Osteoblast (primary cell): Measurements from ENCODE around the gene C4orf36. TPM values are rescaled to one million over a fixed set of nuclear protein-coding genes. Genes with fewer than 3 reads are reported as not detected.

Source experiments
- DNase-seq: peaks from one replicate; pipeline ENCODE4 v3.0.0; 2011; ENCODE audit warnings: low spot score, mixed read lengths; ENCODE audit not compliant: insufficient read length; ENCODE audit errors: missing footprints
- H2AFZ ChIP-seq: 2 replicates; pipeline ENCODE4 v1.6.0; 2011; ENCODE audit warnings: mild to moderate bottlenecking, low read length
- H3K27ac ChIP-seq: 2 replicates; pipeline ENCODE4 v1.5.1; 2011; ENCODE audit warnings: mild to moderate bottlenecking, low read depth, low read length, moderate library complexity
- H3K27me3 ChIP-seq: 2 replicates; pipeline ENCODE4 v1.6.0; 2012; ENCODE audit warnings: mild to moderate bottlenecking, control low read depth, inconsistent platforms, low read length, moderate library complexity; ENCODE audit not compliant: insufficient read depth
- H3K36me3 ChIP-seq: 2 replicates; pipeline ENCODE4 v1.5.1; 2011; ENCODE audit warnings: mild to moderate bottlenecking, low read length, control low read depth, moderate library complexity; ENCODE audit not compliant: insufficient read depth
- H3K4me1 ChIP-seq: 2 replicates; pipeline ENCODE4 v1.5.1; 2011; ENCODE audit warnings: mild to moderate bottlenecking, low read length, control low read depth, moderate library complexity; ENCODE audit not compliant: insufficient read depth
- H3K4me2 ChIP-seq: 2 replicates; pipeline ENCODE4 v1.6.0; 2011; ENCODE audit warnings: mild to moderate bottlenecking, low read length; ENCODE audit not compliant: insufficient read depth
- H3K4me3 ChIP-seq: fragments of 200-600 bp; sonication (generic); 3 replicates; pipeline ENCODE4 v1.5.1; 2012; ENCODE audit warnings: mild to moderate bottlenecking, low read length, inconsistent platforms; ENCODE audit not compliant: insufficient read depth
- H3K79me2 ChIP-seq: 2 replicates; pipeline ENCODE4 v1.6.0; 2012; ENCODE audit warnings: mild to moderate bottlenecking, low read length, control low read depth, inconsistent platforms; ENCODE audit not compliant: insufficient read depth
- H3K9me3 ChIP-seq: 2 replicates; pipeline ENCODE4 v1.5.1; 2011; ENCODE audit warnings: low read depth, low read length, control low read depth
- H4K20me1 ChIP-seq: 2 replicates; pipeline ENCODE4 v1.6.0; 2012; ENCODE audit warnings: mild to moderate bottlenecking, low read length, control low read depth; ENCODE audit not compliant: insufficient read depth
- total RNA-seq: library from RNA; depleted of rRNA; stranded (reverse); fragments of >200 nt; gene quantifications from 2 replicates; pipeline ENCODE4 v1.2.3, GENCODE V29; 2012
- TF ChIP-seq, protein P1 (sequence below): IDR thresholded peaks from 2 replicates; pipeline ENCODE4 v1.5.1; 2011; ENCODE audit warnings: mild to moderate bottlenecking, low read depth, low read length, moderate library complexity; ENCODE audit errors: extremely low read depth

Gene C4orf36
- total RNA-seq, 1 donor = 0.72 TPM

DNA sequence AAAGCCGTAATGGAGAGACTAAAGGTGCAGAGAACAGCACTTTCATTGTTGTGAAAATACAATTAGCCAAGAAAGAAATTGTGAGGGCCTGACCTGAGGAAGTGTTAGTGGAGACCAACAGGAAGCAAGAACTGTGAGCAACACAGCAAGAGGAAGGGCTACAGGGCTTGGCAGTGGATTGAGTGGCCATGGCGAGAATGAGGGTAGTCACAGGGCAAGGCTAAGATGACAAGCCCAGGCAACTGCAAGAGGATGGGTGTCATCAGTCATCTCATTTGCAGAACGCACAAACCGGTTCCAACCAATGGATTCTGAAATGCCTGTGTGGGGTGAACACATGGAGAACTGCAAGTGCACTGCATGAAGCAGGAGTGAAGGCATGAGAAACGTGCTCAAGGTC, 46.6 kb downstream of the C4orf36 start:
- H3K27ac ChIP-seq = no peak overlapping the region
- TF ChIP-seq, protein P1, sequence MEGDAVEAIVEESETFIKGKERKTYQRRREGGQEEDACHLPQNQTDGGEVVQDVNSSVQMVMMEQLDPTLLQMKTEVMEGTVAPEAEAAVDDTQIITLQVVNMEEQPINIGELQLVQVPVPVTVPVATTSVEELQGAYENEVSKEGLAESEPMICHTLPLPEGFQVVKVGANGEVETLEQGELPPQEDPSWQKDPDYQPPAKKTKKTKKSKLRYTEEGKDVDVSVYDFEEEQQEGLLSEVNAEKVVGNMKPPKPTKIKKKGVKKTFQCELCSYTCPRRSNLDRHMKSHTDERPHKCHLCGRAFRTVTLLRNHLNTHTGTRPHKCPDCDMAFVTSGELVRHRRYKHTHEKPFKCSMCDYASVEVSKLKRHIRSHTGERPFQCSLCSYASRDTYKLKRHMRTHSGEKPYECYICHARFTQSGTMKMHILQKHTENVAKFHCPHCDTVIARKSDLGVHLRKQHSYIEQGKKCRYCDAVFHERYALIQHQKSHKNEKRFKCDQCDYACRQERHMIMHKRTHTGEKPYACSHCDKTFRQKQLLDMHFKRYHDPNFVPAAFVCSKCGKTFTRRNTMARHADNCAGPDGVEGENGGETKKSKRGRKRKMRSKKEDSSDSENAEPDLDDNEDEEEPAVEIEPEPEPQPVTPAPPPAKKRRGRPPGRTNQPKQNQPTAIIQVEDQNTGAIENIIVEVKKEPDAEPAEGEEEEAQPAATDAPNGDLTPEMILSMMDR = no peak
- no peaks in the 10 kb centered on the region for H3K9me3 ChIP-seq
- H3K79me2 ChIP-seq = no peaks in the 10 kb centered on the region
- H2AFZ ChIP-seq = no peak overlapping the region
- H3K27me3 ChIP-seq = no peaks in the 10 kb centered on the region
- H4K20me1 ChIP-seq = no peaks in the 10 kb centered on the region
- peaks cover 18% of the 10 kb centered on the region for H3K4me1 ChIP-seq
- no peak overlapping the region for H3K4me3 ChIP-seq
- DNase-seq = no peak
- H3K4me2 ChIP-seq = no peak overlapping the region
- no peaks in the 10 kb centered on the region for H3K36me3 ChIP-seq

DNA sequence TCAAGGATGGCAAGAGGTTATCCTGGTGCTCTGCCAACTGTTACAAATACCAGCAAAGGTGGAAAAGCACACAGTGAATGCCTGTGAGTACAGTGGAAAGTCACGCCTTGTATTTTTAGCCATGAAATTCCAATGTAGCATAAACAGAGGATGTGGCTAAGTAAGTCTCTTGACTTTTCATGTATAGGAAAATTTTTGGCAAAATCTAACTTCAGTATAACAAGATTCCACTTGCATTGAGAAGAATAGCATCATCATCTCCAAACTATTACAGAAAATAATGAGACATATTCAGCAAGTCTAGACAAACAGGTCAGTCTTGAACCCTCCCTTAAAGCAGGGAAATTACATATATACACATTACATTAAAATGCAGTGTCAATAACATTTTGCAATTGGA, 50.9 kb downstream of the C4orf36 start:
- Histone ChIP-seq H3K4me3 (no peak overlapping the region), H3K4me2 (no peak overlapping the region), H3K9me3 (no peaks in the 10 kb centered on the region), H3K27ac (no peak overlapping the region), H3K36me3 (no peaks in the 10 kb centered on the region), H2AFZ (no peak overlapping the region), H3K4me1 (no peaks in the 10 kb centered on the region), H3K27me3 (no peaks in the 10 kb centered on the region), H3K79me2 (no peaks in the 10 kb centered on the region), H4K20me1 (no peaks in the 10 kb centered on the region)
- no peak for DNase-seq
- TF ChIP-seq, protein P1 = no peak

DNA sequence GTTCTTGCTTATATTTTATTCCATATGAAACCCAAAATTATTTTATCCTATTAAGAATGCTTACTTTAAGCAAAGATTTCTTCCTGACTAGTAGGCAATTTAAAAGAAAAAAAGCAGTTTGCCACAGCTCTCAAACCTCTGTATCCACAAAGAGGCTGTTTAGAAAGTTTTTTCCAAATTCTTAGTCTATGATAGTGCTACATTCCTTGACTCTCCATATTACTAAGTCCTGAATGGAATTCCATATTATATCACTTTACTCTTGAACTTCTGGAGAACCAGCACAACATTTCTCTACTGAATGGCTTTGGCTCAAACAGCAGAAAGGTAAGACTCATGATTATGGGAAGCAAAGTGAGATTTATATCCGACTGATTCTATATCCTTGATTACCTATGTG, 51.4 kb downstream of the C4orf36 start:
- TF ChIP-seq, protein P1 = no peak
- H3K4me2 ChIP-seq = no peak overlapping the region
- no peaks in the 10 kb centered on the region for H3K4me1 ChIP-seq
- H2AFZ ChIP-seq = no peak overlapping the region
- no peak overlapping the region for H3K27ac ChIP-seq
- no peaks in the 10 kb centered on the region for H3K9me3 ChIP-seq
- H3K79me2 ChIP-seq = no peaks in the 10 kb centered on the region
- no peak for DNase-seq
- H3K4me3 ChIP-seq = no peak overlapping the region
- H4K20me1 ChIP-seq = no peaks in the 10 kb centered on the region
- no peaks in the 10 kb centered on the region for H3K27me3 ChIP-seq
- H3K36me3 ChIP-seq = no peaks in the 10 kb centered on the region

DNA sequence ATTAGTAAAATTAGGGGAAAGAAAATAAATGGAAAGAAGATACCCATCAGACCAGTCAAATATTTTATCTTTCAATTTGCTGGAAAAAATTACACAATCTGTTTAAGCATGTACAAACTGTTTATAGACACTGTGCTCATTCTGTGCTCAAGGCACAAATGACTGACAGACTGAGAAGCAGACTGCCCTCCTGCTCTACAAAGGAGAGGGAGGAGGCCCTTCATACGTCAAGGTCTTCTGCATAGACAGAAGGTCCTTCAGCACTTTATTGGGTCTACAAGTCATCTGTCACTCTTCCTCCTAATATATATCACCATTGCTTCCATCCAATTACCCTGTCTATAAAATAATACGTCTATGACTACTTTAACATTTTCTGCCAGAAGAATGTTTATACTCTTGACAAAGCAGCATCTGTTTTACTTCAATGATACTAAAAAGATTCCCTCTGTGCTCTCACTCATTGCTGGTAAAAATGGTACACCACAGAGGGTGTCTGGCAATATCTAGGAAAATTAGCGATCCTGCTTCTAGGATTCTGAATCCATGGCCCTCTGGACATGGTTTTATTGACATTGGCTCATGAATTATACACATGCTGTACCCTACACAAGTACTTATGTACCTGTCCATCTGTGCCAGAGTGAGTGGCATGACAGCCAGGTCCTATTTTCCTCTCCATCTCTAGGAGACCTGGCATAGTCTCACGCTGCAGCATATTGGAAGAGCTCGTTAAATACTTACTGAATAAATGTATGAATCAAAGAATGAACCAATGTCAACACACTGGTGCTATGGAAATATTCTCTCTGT, 54.3 kb downstream of the C4orf36 start:
- Histone ChIP-seq H3K9me3 (no peaks in the 10 kb centered on the region), H2AFZ (peak overlapping the region; percentile 15), H3K27ac (no peak overlapping the region), H3K4me2 (no peak overlapping the region), H4K20me1 (no peaks in the 10 kb centered on the region), H3K4me1 (no peaks in the 10 kb centered on the region), H3K36me3 (no peaks in the 10 kb centered on the region), H3K79me2 (no peaks in the 10 kb centered on the region), H3K27me3 (no peaks in the 10 kb centered on the region), H3K4me3 (no peak overlapping the region)
- TF ChIP-seq, protein P1 = no peak
- no peak for DNase-seq
